OCI-LY7 (cell line): ENCODE data around the gene PKN3. TPM values are rescaled to one million over a fixed set of nuclear protein-coding genes. Genes with fewer than 3 reads are reported as not detected.

Source experiments
- BruUV-seq: library from RNA; stranded (reverse); fragments of 400-500 nt; replicated peaks from 2 replicates; lab custom pipeline; 2021; lab: Mats Ljungman, UMichigan
- CTCF ChIA-PET: fragments of 300-600 bp; sonication (Branson Sonifier 250); formaldehyde crosslinking; loops from one replicate; lab custom pipeline; 2022; ENCODE audit warnings: antibody characterized with exemption; ENCODE audit not compliant: unreplicated experiment; lab: Charles Lee
- POLR2A ChIA-PET: fragments of 300-600 bp; sonication (Branson Sonifier 250); formaldehyde crosslinking; loops from one replicate; lab custom pipeline; 2022; ENCODE audit warnings: antibody characterized with exemption; lab: Charles Lee
- DNase-seq: peaks from one replicate; pipeline ENCODE4 v3.0.0-alpha.2; 2015; ENCODE audit warnings: low spot score
- H2AFZ ChIP-seq: fragments of 200-600 bp; sonication (generic), shearing (Covaris generic); 2 replicates; pipeline ENCODE4 v1.6.1; 2014; ENCODE audit warnings: mild to moderate bottlenecking, antibody characterized with exemption, low read length, moderate library complexity
- H3K27ac ChIP-seq: fragments of 200-600 bp; sonication (generic); 2 replicates; pipeline ENCODE4 v1.5.1; 2014; ENCODE audit warnings: mixed run types, low read depth, mild to moderate bottlenecking, moderate library complexity, low read length, inconsistent platforms; ENCODE audit not compliant: poor library complexity, severe bottlenecking
- H3K36me3 ChIP-seq: fragments of 200-600 bp; sonication (generic); 2 replicates; pipeline ENCODE4 v1.6.1; 2014; ENCODE audit warnings: mild to moderate bottlenecking, antibody characterized with exemption, low read length, moderate library complexity, mixed read lengths; ENCODE audit not compliant: insufficient read depth
- H3K4me1 ChIP-seq: fragments of 200-600 bp; sonication (generic); 2 replicates; pipeline ENCODE4 v1.5.1; 2014; ENCODE audit warnings: mild to moderate bottlenecking, low read length; ENCODE audit not compliant: insufficient read depth, poor library complexity, severe bottlenecking
- H3K4me2 ChIP-seq: fragments of 200-600 bp; sonication (generic); 2 replicates; pipeline ENCODE4 v1.6.1; 2014; ENCODE audit warnings: mild to moderate bottlenecking, low read length
- H3K4me3 ChIP-seq: fragments of 200-600 bp; sonication (generic); 2 replicates; pipeline ENCODE4 v1.5.1; 2014; ENCODE audit warnings: mild to moderate bottlenecking, low read depth, low read length; ENCODE audit not compliant: poor library complexity, severe bottlenecking
- H3K79me2 ChIP-seq: fragments of 200-600 bp; sonication (generic); 2 replicates; pipeline ENCODE4 v1.6.1; 2016; ENCODE audit warnings: low read depth, mild to moderate bottlenecking, low read length, moderate library complexity, mixed read lengths; ENCODE audit not compliant: insufficient read depth
- H3K9me2 ChIP-seq: fragments of 200-600 bp; sonication (generic); 2 replicates; pipeline ENCODE4 v1.6.1; 2016; ENCODE audit warnings: mild to moderate bottlenecking, low read length, mixed read lengths; ENCODE audit not compliant: insufficient read depth
- H3K9me3 ChIP-seq: fragments of 200-600 bp; sonication (generic); 2 replicates; pipeline ENCODE4 v1.6.1; 2014; ENCODE audit warnings: mild to moderate bottlenecking, mixed run types, low read length, mixed read lengths
- H4K20me1 ChIP-seq: fragments of 200-600 bp; sonication (generic); 2 replicates; pipeline ENCODE4 v1.6.1; 2014; ENCODE audit warnings: mild to moderate bottlenecking, antibody characterized with exemption, low read length, moderate library complexity, mixed read lengths; ENCODE audit not compliant: insufficient read depth
- CTCF ChIP-seq: fragments of 200-600 bp; sonication (generic); conservative IDR thresholded peaks from 2 replicates; pipeline ENCODE4 v1.5.1; 2014; ENCODE audit warnings: mild to moderate bottlenecking, antibody characterized with exemption, low read length, moderate library complexity, mixed read lengths
- EZH2phosphoT487 ChIP-seq: fragments of 200-600 bp; sonication (generic); IDR thresholded peaks from 2 replicates; pipeline ENCODE4 v1.6.1; 2018; ENCODE audit warnings: low read depth, borderline replicate concordance, mild to moderate bottlenecking, mixed run types, antibody characterized with exemption, low read length, moderate library complexity, mixed read lengths
- intact Hi-C: fragments of 100-400 bp; cut with micrococcal nuclease; formaldehyde crosslinking; loops from one replicate; pipeline ENCODE4 v1.10.0; 2022; ENCODE audit not compliant: unreplicated experiment
- total RNA-seq, 2 experiments: library from RNA; depleted of rRNA in 1 of 2; stranded (reverse); fragments of >200 nt in 1 of 2; shearing (Covaris generic) in 1 of 2; gene quantifications; 2 replicates each; pipeline ENCODE4 v1.2.3, GENCODE V29; 2014 to 2022

The PKN3 gene
- total RNA-seq, 2 experiments from 2014 or later, result 1.5 to 3.3 TPM

- BruUV-seq, result no TSS peak
- H3K4me3 ChIP-seq, result no peak overlapping the region
- no peak for DNase-seq
- no peaks in the 10 kb centered on the region for H3K9me3 ChIP-seq
- H3K36me3 ChIP-seq, result peaks cover 6% of the 10 kb centered on the region; the same call in 1 of the 2 replicates
- intact Hi-C loops, result no loop called here
- CTCF ChIA-PET, result no interaction called here
- TF ChIP-seq EZH2phosphoT487 (no peak), CTCF (no peak)
- no peak overlapping the region for H3K4me2 ChIP-seq
- peaks cover 10% of the 10 kb centered on the region for H3K4me1 ChIP-seq
- POLR2A ChIA-PET, result no interaction called here
- H3K27ac ChIP-seq, result no peak overlapping the region
- H4K20me1 ChIP-seq, result no peaks in the 10 kb centered on the region
- H3K79me2 ChIP-seq, result no peaks in the 10 kb centered on the region
- no peak overlapping the region for H2AFZ ChIP-seq
- no peaks in the 10 kb centered on the region for H3K9me2 ChIP-seq
Measured at GRCh38 chr9:128731093-128731492, 28.8 kb downstream of the PKN3 start.

GRCh38 chr9:128731691-128732090, 29.4 kb downstream of the PKN3 start:
- H3K9me3 ChIP-seq, result no peaks in the 10 kb centered on the region
- ChIA-PET POLR2A (no interaction called here), CTCF (no interaction called here)
- peaks cover 6% of the 10 kb centered on the region; the same call in 1 of the 2 replicates for H3K36me3 ChIP-seq
- no peaks in the 10 kb centered on the region for H3K79me2 ChIP-seq
- no peaks in the 10 kb centered on the region for H4K20me1 ChIP-seq
- no TSS peak for BruUV-seq
- H3K9me2 ChIP-seq, result no peaks in the 10 kb centered on the region
- no peak overlapping the region for H3K4me2 ChIP-seq
- intact Hi-C loops, result no loop called here
- no peak overlapping the region for H2AFZ ChIP-seq
- H3K4me1 ChIP-seq, result peaks cover 10% of the 10 kb centered on the region
- no peak overlapping the region for H3K4me3 ChIP-seq
- no peak for DNase-seq
- TF ChIP-seq CTCF, result no peak
- TF ChIP-seq EZH2phosphoT487, result no peak
- H3K27ac ChIP-seq, result no peak overlapping the region

- peaks cover 6% of the 10 kb centered on the region; the same call in 1 of the 2 replicates for H3K36me3 ChIP-seq
- H3K79me2 ChIP-seq, result no peaks in the 10 kb centered on the region
- H4K20me1 ChIP-seq, result no peaks in the 10 kb centered on the region
- no peak overlapping the region for H3K4me2 ChIP-seq
- DNase-seq, result no peak
- ChIA-PET POLR2A (interaction anchor here (1.2 kb wide), 1 partner anchor 8 kb away, joined by 5 read pairs; the partner anchor contains the start of gene ZDHHC12), CTCF (interaction anchor here (0.7 kb wide), 1 partner anchor 43 kb away, joined by 4 read pairs; the partner anchor contains the start of gene SET)
- peaks cover 6% of the 10 kb centered on the region for H3K4me1 ChIP-seq
- no peak overlapping the region for H3K27ac ChIP-seq
- no peak overlapping the region for H3K4me3 ChIP-seq
- intact Hi-C loops, result no loop called here
- no peaks in the 10 kb centered on the region for H3K9me3 ChIP-seq
- no peak for TF ChIP-seq EZH2phosphoT487
- no peak for TF ChIP-seq CTCF
- no peak overlapping the region for H2AFZ ChIP-seq
- H3K9me2 ChIP-seq, result no peaks in the 10 kb centered on the region
- BruUV-seq, result no TSS peak
Measured at GRCh38 chr9:128732576-128732975, 30.3 kb downstream of the PKN3 start.
